GM19023 (cell line): ENCODE results near the gene CEP192.
"Not testable (repeated sequence)": the region's sequence is repeated elsewhere in the genome, so short reads cannot be mapped to it uniquely, and the experiment has no call there.

Source experiments
- ATAC-seq: cut with Tn5 transposase; IDR thresholded peaks from one replicate; pipeline ENCODE4 v1.9.1; 2021; ENCODE audit warnings: mild to moderate bottlenecking, moderate library complexity; ENCODE audit not compliant: unreplicated experiment

Gene CEP192

DNA sequence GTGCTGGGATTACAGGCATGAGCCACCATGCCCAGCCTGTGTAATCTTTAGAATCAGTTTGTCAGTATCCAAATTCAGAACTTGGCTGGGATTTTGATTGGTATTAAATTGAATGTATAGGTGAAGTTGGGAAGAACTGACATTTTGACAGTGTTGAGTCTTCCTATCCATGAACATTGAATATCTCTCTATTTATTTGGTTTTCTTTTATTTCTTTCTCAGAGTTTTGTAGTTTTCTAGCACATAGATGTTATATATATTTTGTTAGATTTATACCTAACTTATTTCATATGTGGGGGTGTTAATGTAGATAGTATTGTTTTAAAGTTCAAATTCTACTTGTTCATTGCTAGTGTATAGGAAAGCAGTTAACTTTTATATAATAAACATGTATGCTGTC lies 31.5 kb downstream of the CEP192 start:
- no peak for ATAC-seq

DNA sequence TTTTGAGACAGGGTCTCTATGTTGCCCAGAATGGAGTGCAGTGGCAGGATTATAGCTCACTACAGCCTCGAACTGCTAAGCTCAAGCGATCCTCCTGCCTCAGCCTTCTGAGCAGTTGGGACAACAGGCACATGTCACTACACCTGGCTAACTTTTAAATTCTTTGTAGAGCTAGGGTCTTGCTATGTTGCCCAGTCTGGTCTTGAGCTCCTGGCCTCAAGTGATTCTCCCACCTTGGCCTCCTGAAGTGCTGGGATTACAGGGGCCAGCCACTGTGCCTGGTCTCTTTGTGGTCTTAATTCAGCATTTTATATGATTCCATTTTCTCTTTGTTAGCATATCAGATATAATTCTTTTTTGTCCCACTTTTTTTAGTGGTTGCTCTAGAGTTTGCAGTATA lies 34.1 kb downstream of the CEP192 start:
- ATAC-seq = no peak

DNA sequence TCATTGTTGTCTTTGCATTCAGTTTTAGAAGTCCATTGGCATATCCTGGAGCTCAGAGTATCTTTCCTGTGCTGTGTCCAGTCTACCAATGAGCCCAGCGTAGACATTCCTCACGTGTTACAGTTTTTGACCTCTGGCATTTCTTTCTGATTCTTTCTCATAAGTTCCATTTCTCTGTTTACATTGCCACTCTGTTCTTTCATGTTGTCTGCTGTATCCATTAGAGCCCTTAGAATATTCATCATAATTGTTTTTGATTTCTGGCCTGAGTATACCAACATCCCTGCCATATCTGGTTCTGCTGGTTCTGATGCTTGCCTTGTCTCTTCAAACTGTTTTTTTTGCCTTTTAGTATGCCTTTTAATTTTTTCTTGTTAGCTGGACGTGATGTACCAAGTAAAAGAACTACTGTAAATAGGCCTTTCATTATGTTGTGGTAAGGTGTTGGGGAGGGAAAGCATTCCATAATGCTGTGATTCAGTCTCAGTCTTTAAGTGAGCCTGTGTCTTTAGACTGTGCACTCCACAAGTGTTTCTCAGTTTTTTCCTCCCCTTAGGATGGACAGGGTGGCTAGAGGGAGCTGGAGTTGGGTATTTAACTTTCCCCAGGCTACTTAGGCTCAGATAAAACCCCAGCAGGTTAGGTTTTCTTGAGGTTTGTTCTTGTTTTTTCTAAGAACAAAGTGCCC lies 35.6 kb downstream of the CEP192 start:
- no peak for ATAC-seq

GRCh38 chr18:13028869-13029268 lies 37.7 kb downstream of the CEP192 start:
- no peak for ATAC-seq

DNA sequence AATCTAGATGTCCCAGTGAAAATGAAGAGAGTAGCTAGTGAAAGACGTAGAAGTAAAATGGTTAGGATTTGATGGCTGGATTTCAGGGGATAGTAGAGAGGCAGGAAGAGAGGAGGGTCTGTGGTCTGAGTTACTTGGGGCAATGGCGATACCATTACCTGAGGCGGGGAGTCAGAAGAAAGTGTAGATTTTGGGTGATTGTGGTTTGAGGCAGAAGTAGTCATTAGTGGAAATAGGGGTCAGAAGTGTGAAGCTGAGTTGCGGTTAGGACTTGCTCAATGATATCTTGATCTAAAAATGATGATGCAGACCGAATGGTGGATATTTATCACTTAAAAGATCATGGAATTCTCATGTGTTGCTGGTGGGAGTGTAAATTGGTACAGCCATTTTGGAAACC lies 41.0 kb downstream of the CEP192 start:
- ATAC-seq = no peak

- ATAC-seq = no peak
Observed at GRCh38 chr18:13035249-13035914, 44.2 kb downstream of the CEP192 start.

DNA sequence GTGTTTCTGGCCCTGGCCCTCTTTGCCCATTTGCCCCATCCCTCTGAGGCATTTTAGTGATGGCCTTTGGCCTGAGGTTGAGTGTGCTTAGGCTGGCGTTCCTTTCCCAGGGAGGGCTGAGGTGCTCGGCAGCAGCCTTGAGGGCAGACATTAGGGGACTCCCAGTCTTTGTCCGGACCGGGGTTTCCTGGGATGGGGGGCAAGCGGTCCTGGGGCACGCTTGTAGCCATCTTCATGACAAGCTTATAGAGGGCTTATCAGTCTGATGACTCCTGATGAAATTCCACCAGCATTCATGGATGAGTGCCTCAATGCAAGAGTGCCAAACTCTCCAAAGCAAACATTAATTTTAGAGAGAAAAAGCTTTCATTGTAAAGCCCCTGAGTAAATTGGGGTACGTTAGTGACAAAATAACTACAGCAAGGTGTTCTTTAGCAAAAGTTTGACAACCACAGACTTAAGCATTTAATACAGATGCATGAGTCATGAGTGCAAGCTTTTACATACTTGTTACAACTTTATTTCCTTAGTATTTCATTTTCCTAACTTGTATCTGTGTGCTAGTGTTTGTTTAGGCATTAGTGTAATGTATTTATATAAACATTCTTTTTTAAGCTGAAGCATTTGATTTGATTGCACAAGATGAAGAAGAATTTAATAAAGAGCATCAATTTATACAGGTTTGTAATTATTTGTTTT lies 45.6 kb downstream of the CEP192 start:
- no peak for ATAC-seq

DNA sequence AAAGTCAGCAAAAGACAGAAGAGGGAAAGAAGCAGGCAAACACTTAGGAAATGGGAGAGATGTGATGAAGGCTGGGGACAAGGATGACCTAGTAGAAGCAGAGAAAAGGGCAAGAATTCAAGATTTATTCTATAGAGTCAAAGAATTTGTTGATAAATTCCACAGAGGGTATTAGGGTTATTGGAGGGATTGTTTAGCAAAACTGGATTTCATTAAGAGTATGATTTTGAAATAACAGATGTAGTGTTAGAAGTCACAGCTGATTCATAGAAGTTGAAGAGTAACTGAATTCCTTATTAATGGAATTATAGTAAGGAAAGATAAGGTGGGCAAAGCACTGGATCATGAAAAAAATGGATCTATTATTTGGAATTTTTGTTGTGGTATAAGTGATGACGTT lies 48.6 kb downstream of the CEP192 start:
- no peak for ATAC-seq

- no peak for ATAC-seq
Observed at GRCh38 chr18:13043066-13043465, 51.9 kb downstream of the CEP192 start.

DNA sequence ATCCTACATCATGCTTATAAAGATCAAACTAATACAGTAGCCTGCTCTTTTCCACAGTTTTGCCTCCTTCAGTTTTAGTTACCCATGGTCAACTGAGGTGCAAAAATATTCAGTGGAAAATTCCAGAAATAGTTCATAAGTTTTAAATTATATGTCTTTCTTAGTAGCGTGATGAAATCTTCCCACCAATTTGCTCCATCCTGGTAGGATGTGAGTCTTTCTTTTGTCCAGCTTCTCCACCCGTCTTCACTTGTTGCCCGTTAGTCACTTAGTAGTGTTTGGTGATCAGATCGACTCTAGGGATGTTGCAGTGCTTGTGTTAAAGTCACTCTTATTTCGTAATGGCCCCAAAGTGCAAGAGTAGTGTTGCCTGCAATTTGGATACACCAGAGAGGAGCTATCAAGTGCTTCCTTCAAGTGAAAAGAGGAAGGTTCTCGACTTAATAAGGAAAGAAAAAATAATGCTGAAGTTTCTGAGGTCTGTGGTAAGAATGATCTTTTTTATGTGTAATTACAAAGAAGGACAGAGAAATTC lies 57.0 kb downstream of the CEP192 start:
- ATAC-seq = no peak

- ATAC-seq = no peak
Observed at GRCh38 chr18:13051159-13051558, 60.0 kb downstream of the CEP192 start.

DNA sequence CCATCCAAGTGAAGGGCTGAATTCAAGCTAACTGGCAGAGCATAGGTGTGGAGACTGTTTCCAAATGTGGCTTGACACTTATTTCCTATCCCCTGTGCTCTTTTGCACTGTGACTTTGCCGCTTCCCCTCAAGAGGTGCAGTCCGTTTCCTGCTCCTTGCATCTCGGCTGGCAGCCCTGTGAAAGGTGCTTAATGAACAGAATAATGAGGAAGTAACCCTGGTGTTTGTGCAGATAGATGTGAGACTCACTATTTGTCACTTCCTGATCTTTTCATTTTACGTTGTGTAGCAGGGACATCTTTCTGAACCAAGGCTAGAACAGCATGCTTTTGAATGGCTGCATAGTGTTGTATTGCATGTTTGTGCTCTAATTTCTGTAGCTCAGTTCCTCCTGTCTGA lies 60.8 kb downstream of the CEP192 start:
- ATAC-seq = no peak

- ATAC-seq = no peak
Observed at GRCh38 chr18:13054336-13054735, 63.2 kb downstream of the CEP192 start.

GRCh38 chr18:13061630-13062189 lies 70.5 kb downstream of the CEP192 start:
- ATAC-seq = no peak

DNA sequence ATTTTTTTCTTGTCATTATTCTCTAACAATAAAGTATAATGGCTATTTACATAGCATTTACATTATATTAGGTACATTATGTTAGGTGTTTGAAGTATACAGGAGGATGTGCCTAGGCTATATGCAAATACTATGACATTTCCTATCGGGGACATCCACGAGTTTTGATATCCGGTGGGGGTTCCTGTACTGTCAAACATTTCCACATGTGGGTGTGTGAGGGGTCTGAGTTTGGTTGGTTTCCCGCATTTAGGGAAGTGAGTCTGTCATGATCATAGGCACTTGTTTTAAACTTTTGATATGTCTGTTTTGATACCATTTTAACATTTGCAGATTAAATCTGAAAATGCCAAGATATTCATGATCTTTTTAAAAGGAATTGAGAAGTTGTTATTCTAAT lies 76.0 kb downstream of the CEP192 start:
- no peak for ATAC-seq

DNA sequence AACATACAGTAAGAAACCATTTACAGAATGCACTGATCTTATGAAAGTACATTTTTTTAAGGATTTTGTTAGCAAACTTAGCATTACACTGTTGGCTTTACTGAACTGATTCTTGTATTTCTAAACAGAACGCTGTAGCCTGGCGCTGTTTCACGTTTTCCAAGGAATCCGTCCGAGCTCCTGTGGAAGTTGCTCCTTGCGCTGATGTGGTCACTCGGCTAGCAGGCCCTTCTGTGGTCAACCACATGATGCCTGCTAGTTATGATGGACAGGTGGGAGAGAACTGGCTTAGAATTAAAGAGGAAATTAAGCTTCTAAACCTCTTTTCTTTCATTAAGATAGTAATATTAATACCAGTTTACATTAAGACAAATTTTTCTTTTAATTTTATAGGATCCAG lies 76.8 kb downstream of the CEP192 start:
- ATAC-seq = no peak

DNA sequence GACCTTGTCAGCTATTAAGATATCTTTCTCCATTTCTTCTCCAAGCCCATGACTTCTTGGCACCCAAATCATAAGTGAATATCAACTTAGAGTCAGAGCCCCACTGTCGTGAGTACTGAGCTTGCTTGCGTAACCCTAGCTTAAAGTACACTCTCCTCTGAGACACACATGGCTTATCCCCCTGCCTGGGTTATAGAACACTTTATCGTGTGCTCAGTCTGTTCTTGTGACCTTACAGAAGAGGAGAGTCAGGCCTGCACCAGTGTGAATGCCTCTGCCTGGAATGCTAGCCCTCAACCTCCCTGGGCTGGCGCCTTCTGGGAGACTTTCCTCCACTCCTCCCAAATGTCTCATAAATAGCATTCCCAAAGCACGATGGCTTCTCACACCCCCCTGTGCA lies 79.3 kb downstream of the CEP192 start:
- ATAC-seq = no peak

GRCh38 chr18:13076886-13077285 lies 85.7 kb downstream of the CEP192 start:
- ATAC-seq = no peak

- no peak for ATAC-seq
Observed at GRCh38 chr18:13077473-13077872, 86.3 kb downstream of the CEP192 start.

- not testable (repeated sequence) for ATAC-seq
Observed at GRCh38 chr18:13078065-13078464, 86.9 kb downstream of the CEP192 start.

DNA sequence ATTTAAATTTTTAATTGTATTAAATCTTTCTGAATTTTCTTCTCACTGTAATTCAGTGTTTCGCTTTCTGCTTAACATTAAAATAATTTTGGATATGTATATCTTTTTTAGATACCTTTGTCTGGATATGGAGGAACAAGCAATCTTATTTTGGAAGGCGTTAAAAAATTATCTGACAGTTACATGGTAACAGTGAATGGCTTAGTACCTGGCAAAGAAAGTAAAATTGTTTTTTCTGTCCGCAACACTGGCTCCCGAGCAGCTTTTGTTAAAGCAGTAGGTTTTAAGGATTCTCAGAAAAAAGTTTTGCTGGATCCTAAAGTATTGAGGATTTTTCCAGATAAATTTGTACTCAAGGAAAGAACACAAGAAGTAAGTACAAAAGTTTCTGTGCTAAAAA lies 95.7 kb downstream of the CEP192 start:
- ATAC-seq = no peak

DNA sequence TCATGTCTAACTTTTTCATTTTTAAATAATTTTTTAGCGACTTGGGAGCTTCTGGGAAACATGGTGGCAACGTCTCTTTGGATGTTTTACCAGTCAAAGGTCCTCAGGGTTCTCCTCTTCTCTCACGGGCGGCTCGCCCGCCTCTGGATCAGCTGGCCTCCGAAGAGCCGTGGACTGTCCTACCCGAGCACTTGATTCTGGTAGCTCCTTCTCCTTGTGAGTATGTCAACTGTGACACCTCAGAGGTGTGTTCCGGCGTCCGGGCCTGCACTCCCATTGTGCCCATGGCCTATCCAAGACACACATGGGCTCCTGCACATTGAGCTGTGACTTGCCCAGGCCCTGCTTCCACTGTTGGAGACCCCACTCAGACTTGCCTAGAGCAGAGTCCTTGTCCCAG lies 104.3 kb downstream of the CEP192 start:
- ATAC-seq = no peak
